Ishikawa (cell line): ENCODE measurements around the gene NEO1.

ENCODE experiments used
- CEBPB ChIP-seq: IDR thresholded peaks from 2 replicates; pipeline ENCODE4 v1.6.1; 2012
- CREB1 ChIP-seq: IDR thresholded peaks from 2 replicates; pipeline ENCODE4 v1.6.1; 2012; ENCODE audit warnings: low read depth
- EGR1 ChIP-seq: IDR thresholded peaks from 2 replicates; pipeline ENCODE4 v1.6.1; 2012
- EP300 ChIP-seq: IDR thresholded peaks from 2 replicates; pipeline ENCODE4 v1.6.1; 2012; ENCODE audit warnings: borderline replicate concordance
- FOXM1 ChIP-seq: IDR thresholded peaks from 2 replicates; pipeline ENCODE4 v1.6.1; 2012; ENCODE audit warnings: low read depth, borderline replicate concordance
- NFIC ChIP-seq: IDR thresholded peaks from 2 replicates; pipeline ENCODE4 v1.6.1; 2012
- RAD21 ChIP-seq: IDR thresholded peaks from 2 replicates; pipeline ENCODE4 v1.6.1; 2012; ENCODE audit warnings: low read depth
- TAF1 ChIP-seq: IDR thresholded peaks from 2 replicates; pipeline ENCODE4 v1.6.1; 2012; ENCODE audit warnings: low read depth, mild to moderate bottlenecking
- TCF12 ChIP-seq: IDR thresholded peaks from 2 replicates; pipeline ENCODE4 v1.6.1; 2012; ENCODE audit warnings: low read depth
- TEAD4 ChIP-seq: IDR thresholded peaks from 2 replicates; pipeline ENCODE4 v1.6.1; 2012
- YY1 ChIP-seq: IDR thresholded peaks from 2 replicates; pipeline ENCODE4 v1.6.1; 2012; ENCODE audit warnings: low read depth
- ZBTB7A ChIP-seq: IDR thresholded peaks from 2 replicates; pipeline ENCODE4 v1.6.1; 2012; ENCODE audit warnings: low read depth
- TF ChIP-seq, protein P1 (sequence below): IDR thresholded peaks from 2 replicates; pipeline ENCODE4 v1.6.1; 2012
- TF ChIP-seq, protein P2 (sequence below): IDR thresholded peaks from 2 replicates; pipeline ENCODE4 v1.6.1; 2012; ENCODE audit warnings: low read depth, mild to moderate bottlenecking
- TF ChIP-seq, protein P3 (sequence below): IDR thresholded peaks from 2 replicates; pipeline ENCODE4 v1.6.1; 2012

The NEO1 gene

DNA sequence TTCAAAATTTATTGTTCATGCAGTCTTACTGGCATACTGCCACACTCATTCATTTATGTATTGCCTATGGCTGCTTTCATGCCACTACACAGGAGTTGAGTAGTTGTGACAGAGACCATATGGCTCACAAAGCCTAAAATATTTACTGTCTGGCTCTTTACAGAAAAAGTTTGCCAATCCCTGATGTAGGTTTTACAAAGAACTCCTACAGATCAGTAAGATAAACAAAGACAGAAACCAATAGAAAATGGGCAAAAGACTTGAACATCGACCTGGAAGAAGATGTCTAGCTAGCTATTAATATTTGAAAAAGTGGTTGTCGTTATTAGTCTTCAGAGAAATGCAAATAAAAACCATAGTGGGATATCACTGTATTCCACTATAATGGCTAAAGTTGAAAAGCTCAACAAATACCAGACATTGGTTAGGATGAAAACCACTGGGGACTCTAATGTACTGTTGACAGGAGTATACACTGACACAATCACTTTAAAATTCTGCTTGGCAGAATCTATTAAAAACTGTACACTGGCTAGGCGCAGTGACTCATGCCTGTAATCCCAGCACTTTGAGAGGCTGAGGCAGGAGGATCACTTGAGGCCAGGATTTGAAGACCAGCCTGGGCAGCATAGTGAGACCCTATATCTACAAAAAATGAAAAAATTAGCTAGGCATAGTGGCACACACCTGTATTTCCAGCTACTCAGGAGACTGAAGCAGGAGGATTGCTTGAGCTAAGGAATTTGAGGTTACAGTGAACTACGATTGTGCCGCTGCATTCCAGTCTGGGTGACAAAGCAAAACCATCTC is 87.7 kb downstream of the NEO1 start:
- TF ChIP-seq EP300: no peak

DNA sequence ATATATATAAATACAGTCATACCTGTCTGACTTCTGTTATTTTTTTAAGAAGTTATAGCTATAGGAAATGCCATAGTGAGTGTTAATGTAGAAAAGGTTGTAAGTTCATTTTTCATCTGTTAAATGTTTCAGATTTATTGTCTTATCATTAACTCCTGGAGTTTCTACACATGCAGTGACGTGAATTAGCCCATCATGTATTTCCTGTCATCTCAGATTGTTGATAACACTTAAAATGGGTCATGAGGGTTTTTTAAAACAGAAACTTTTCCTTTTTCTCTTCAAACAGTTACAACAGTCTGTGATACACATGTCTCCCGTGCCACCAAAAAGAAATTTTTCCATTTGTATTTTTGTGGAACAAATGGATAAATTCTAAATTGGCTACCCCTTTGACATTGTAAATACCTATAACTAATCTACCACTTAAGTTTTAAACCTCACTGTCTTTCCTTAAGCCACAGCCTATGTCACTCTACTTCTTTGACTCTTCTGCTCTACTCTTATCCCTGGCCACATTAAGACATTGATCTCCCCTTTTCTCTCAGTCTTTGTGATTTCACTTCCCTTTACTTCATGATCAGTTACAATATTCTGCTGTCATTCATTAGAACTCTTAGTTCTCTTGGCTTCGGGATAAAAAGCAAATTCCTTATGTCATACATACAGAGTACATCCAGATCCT is 89.1 kb downstream of the NEO1 start:
- TF ChIP-seq EP300 (no peak), ZBTB7A (no peak), TAF1 (no peak), CEBPB (no peak)

DNA sequence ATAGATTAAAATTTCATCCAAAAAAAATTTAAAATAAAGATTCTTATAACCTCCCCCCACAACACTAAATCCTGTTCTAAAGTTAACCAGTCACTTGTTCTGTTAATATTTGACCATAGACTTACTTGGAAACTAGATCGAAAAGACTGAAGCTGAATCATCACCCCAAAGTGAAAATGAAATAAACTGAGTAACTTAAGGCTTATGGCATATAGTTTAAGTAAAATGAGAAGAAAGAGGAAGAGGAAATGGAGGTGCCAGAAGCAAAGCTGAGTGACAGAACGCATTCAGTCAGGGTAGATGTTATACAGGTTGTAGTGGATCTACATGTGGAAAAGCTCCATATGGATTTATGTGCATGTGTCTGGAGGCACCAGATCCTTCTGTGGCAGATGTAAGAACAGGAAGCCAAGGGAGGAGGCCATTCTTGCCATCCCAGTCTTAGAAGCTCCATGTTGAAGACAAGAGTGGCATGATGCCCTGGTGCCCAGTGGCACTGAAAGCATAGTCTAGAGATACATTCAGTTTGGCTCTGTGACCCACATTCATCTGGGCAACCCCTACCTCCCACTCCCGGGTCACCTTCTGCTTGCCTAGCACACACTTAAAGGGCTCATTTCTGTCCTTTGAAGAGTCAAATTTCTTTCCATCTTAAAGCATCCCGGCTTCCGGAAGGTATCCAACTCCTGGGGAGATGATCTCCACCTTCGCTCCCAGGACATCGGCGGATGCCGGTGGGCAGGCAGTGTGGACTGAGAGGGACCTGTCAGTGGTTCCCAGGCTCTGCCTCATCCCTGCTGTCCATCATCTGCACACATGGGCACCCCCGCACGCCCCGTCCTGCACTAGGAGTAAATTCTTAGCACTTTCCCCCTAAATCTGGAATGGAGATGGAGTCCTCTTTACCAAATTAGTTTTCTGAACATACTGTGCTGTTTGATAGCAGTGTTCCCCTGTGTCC is 90.8 kb downstream of the NEO1 start:
- TF ChIP-seq CEBPB (no peak), YY1 (no peak), TEAD4 (no peak), RAD21 (no peak), FOXM1 (no peak), NFIC (no peak), TCF12 (no peak), TAF1 (no peak), EP300 (no peak), EGR1 (no peak), CREB1 (no peak)
- TF ChIP-seq, protein P1, sequence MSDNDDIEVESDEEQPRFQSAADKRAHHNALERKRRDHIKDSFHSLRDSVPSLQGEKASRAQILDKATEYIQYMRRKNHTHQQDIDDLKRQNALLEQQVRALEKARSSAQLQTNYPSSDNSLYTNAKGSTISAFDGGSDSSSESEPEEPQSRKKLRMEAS: no peak

DNA sequence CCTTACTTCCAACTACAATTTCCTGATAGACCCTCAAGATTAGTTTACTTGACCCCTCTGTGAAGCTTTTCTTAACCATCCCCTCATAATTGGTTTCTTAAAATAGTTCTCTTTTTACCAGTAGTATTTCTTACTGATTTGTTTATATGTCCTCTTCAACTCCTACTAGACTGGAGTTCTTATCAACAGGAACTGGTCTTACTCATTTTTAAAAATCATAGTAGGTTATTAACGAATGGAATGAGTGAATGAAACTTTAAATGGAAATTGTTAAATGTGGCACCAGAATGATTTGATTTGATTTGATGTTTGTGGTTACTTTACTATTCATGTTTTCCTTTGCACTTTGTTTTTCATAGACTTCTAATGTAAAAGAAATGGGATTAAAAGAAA is 91.5 kb downstream of the NEO1 start:
- no peak for TF ChIP-seq NFIC
- TF ChIP-seq, protein P2, sequence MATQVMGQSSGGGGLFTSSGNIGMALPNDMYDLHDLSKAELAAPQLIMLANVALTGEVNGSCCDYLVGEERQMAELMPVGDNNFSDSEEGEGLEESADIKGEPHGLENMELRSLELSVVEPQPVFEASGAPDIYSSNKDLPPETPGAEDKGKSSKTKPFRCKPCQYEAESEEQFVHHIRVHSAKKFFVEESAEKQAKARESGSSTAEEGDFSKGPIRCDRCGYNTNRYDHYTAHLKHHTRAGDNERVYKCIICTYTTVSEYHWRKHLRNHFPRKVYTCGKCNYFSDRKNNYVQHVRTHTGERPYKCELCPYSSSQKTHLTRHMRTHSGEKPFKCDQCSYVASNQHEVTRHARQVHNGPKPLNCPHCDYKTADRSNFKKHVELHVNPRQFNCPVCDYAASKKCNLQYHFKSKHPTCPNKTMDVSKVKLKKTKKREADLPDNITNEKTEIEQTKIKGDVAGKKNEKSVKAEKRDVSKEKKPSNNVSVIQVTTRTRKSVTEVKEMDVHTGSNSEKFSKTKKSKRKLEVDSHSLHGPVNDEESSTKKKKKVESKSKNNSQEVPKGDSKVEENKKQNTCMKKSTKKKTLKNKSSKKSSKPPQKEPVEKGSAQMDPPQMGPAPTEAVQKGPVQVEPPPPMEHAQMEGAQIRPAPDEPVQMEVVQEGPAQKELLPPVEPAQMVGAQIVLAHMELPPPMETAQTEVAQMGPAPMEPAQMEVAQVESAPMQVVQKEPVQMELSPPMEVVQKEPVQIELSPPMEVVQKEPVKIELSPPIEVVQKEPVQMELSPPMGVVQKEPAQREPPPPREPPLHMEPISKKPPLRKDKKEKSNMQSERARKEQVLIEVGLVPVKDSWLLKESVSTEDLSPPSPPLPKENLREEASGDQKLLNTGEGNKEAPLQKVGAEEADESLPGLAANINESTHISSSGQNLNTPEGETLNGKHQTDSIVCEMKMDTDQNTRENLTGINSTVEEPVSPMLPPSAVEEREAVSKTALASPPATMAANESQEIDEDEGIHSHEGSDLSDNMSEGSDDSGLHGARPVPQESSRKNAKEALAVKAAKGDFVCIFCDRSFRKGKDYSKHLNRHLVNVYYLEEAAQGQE: no peak
- no peak for TF ChIP-seq TEAD4
- no peak for TF ChIP-seq YY1
- no peak for TF ChIP-seq ZBTB7A
- no peak for TF ChIP-seq TAF1
- TF ChIP-seq, protein P3, sequence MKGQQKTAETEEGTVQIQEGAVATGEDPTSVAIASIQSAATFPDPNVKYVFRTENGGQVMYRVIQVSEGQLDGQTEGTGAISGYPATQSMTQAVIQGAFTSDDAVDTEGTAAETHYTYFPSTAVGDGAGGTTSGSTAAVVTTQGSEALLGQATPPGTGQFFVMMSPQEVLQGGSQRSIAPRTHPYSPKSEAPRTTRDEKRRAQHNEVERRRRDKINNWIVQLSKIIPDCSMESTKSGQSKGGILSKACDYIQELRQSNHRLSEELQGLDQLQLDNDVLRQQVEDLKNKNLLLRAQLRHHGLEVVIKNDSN: no peak
- TF ChIP-seq EGR1: no peak
- TF ChIP-seq FOXM1: no peak
- TF ChIP-seq CREB1: no peak
- no peak for TF ChIP-seq RAD21
- TF ChIP-seq, protein P1: no peak
- no peak for TF ChIP-seq TCF12
- no peak for TF ChIP-seq CEBPB
- no peak for TF ChIP-seq EP300

DNA sequence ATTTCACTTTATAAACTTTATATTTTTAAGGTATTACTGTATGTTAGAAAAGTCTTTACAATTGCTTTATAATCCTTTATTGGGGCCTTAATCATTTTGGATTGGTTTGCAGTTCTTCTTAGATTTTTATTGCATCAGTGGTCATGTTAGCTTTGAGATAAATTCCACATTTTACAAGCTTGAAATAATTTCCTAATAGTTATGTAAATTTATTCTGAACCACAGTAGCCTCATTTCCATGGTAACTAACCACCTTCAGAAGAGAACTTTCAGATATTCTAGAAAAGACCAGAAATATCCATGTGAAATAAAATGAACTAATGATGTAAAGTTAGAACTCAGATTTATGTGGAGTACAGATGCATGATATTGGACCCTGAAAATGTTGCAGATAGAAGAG is 94.2 kb downstream of the NEO1 start:
- TF ChIP-seq CEBPB (no peak), YY1 (no peak), ZBTB7A (no peak), TEAD4 (no peak), RAD21 (no peak), EGR1 (no peak), TAF1 (no peak), NFIC (no peak), TCF12 (no peak), FOXM1 (no peak)
- TF ChIP-seq, protein P3: no peak
- TF ChIP-seq, protein P1: no peak
- TF ChIP-seq, protein P2: no peak
